T47D (cell line): ENCODE results near the gene CAMK2G.

Experiments
- DNase-seq, 2 experiments: peaks; one replicate each; pipeline versions ENCODE4 v3.0.0 to v3.0.0-alpha.2; 2011 to 2012; ENCODE audit warnings: low read depth in 1 of 2, low spot score in 1 of 2
- JUND ChIP-seq: IDR thresholded peaks from 2 replicates; pipeline ENCODE4 v1.6.1; 2012; ENCODE audit warnings: low read depth
- in situ Hi-C: cut with HindIII; loops from 2 replicates; pipeline ENCODE4 v1.10.0; 2016; ENCODE audit warnings: low sequenced_read_pairs, low pct_unique_long_range_greater_than_20kb

Gene CAMK2G

DNA sequence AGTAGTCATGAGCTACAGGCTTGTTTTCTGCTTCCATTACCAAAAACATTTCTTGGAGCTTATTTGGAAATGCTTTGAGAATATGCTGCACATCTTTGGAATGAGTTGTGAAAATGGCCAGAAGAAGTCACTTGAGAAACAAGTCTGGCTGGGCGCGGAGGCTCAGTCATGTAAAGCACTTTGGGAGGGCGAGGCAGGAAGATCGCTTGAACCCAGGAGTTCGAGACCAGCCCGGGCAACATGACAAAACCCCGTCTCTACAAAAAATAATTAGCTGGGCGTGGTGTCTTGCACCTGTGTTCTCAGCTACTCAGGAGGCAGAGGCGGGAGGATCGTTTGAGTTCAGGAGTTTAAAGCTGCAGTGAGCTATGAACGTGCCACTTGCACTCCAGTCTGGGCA is 93.4 kb downstream of the CAMK2G start:
- peak in 1 of 2 experiments; percentile 54 for DNase-seq
- no peak for TF ChIP-seq JUND
- in situ Hi-C loops: no loop called here

DNA sequence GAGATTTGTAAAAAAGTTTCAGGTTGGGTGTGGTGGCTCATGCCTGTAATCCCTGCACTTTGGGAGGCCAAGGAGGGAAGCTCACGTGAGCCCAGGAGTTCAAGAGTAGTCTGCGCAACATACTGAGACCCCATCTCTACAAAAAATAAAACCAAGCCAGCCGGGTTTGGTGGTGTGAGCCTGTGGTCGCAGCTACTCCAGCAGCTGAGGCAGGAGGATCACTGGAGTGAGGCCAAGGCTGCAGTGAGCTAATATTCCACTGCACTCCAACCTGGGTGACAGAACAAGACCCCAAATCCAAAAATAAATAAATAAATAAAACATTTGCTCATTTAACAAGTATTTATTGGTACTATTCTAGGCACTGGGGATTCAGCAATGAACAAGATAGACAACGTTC is 94.1 kb downstream of the CAMK2G start:
- in situ Hi-C loops: no loop called here
- no peak for DNase-seq
- no peak for TF ChIP-seq JUND

- in situ Hi-C loops: no loop called here
- TF ChIP-seq JUND: no peak
- DNase-seq: no peak
Observed at GRCh38 chr10:73779539-73780197, 94.7 kb downstream of the CAMK2G start.

GRCh38 chr10:73779018-73779417 is 95.3 kb downstream of the CAMK2G start:
- no peak for DNase-seq
- in situ Hi-C loops: no loop called here
- TF ChIP-seq JUND: no peak

GRCh38 chr10:73774637-73775036 is 99.7 kb downstream of the CAMK2G start:
- peak in 1 of 2 experiments; percentile 30 for DNase-seq
- in situ Hi-C loops: no loop called here
- TF ChIP-seq JUND: no peak

DNA sequence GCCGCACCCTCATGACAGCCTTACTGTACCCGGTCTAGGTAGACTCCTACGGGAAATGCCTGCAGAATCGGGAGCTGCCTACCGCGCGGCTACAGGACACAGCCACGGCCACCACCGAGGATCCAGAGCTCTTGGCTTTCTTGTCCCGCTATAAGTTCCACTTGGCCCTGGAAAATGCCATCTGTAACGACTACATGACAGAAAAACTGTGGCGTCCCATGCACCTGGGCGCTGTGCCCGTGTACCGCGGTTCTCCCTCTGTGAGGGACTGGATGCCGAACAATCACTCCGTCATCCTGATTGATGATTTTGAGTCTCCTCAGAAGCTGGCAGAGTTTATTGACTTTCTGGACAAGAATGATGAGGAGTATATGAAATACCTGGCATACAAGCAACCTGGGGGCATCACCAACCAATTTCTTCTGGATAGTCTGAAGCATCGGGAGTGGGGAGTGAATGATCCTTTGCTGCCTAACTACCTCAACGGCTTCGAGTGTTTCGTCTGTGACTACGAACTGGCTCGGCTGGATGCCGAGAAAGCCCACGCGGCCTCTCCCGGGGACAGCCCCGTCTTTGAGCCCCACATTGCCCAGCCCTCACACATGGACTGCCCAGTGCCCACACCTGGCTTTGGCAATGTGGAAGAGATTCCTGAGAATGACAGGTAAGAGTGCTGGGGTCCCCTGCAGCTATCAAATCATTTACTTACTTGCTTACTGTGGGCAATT is 101.0 kb downstream of the CAMK2G start:
- no peak for DNase-seq
- in situ Hi-C loops: no loop called here
- TF ChIP-seq JUND: no peak

DNA sequence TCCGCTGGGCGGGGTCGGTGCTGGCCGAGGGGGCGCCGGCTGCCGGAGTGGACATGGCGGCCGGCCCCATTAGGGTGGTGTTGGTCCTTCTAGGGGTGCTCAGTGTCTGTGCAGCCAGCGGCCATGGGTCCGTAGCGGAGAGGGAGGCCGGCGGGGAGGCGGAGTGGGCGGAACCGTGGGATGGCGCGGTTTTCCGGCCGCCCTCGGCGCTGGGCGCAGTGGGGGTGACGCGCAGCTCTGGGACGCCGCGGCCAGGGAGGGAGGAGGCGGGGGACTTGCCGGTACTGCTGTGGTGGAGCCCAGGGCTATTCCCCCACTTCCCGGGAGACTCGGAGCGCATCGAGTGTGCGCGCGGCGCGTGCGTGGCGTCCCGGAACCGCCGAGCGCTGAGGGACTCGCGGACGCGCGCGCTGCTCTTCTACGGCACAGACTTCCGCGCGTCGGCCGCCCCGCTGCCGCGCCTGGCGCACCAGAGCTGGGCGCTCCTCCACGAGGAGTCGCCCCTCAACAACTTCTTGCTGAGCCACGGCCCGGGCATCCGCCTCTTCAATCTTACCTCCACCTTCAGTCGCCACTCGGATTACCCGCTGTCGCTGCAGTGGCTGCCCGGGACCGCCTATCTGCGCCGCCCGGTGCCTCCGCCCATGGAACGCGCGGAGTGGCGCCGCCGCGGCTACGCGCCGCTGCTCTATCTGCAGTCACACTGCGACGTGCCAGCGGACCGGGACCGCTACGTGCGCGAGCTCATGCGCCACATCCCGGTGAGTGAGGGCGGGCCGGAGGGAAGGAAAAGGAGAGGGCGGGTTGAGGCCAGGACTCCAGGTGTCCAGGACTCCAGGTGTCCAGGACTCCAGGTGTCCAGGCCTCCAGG is 101.8 kb downstream of the CAMK2G start:
- in situ Hi-C loops: no loop called here
- DNase-seq: peak; percentile 72 to 91
- no peak for TF ChIP-seq JUND

DNA sequence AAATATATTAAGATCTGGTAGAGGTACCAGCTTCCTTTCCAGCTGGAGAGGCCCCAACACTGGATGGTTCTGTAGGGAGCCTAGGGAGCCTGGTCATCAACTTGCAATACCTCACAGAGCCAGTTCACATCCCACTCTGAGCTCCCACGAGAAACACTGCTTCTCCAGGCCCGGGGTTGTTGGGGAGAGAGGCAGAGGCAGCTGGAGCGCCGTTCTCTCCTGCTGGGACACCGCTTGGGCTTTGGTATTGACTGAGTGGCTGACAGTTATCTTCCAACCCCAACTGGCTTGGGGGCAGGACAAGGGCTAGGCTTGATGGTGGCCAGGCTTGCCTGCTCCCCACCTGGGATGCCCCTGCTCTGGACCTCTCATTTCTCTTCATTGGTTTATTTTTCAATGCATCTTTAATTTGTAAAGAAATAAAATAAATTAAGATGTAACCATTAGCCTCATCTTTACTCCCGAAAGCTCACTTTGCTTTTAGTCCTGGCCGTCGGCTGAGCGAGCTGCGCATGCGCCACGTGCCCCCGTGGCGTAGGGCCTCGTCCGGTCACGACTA is 102.6 kb downstream of the CAMK2G start:
- in situ Hi-C loops: no loop called here
- DNase-seq: no peak
- TF ChIP-seq JUND: no peak

DNA sequence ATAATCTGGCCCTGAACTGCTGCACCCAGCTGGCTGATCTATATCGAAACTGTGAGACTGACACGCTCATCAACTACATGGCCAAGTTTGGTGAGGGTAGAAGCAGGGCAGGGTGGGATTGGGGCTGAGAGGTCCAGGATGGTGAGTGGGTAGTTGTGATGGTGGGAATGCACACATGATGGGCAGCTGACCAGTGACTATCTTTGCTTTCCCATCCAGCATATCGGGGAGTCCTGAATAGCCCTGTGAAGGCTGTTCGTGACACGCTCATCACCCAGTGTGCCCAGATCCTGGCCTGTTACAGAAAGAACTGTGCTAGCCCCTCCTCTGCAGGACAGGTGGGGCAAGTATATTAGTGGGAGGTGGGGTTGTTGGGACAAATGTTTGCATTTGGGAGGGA is 105.0 kb downstream of the CAMK2G start:
- no peak for TF ChIP-seq JUND
- no peak for DNase-seq
- in situ Hi-C loops: no loop called here

GRCh38 chr10:73768881-73769280 is 105.5 kb downstream of the CAMK2G start:
- in situ Hi-C loops: no loop called here
- no peak for TF ChIP-seq JUND
- DNase-seq: no peak

- DNase-seq: no peak
- no peak for TF ChIP-seq JUND
- in situ Hi-C loops: no loop called here
Observed at GRCh38 chr10:73765066-73765465, 109.3 kb downstream of the CAMK2G start.

DNA sequence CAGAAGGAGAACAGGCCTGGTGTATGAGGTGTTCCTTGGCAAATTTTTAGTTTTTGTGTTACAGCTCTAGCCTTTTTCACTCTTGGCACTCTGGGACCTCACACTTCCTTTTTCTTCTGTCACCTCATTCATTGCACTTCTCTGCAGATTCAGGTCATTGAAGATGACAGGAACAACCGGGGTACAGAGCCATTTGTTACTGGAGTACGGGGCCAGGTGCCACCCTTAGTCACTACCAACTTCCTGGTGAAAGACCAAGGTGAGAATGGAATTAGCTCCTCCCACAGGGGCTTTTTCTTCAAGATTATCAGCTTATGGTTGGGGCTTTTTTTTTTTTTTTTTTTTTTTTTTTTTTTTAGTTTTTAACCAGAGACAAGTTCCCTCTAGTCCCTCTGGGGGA is 111.0 kb downstream of the CAMK2G start:
- no peak for DNase-seq
- TF ChIP-seq JUND: no peak
- in situ Hi-C loops: no loop called here
